Peyer's patch (tissue), 4 donors: ENCODE measurements around the gene SLC22A2.
A peak's percentile ranks its signal among the peaks of the same experiment; 100 is the strongest.

Source experiments
- CTCF ChIP-seq, 6 experiments: fragments of 450-650 bp in 4 of 6; fragments of 200-600 bp in 2 of 6; sonication (generic) in 1 of 6; IDR thresholded peaks; one replicate each; pipeline ENCODE4 v1.5.1; 2017 to 2019; ENCODE audit warnings: antibody characterized with exemption in 6 of 6, mild to moderate bottlenecking in 3 of 6, moderate library complexity in 1 of 6
- POLR2A ChIP-seq, 2 donors: fragments of 450-650 bp; IDR thresholded peaks; one replicate each; pipeline ENCODE4 v1.5.1; 2017; ENCODE audit warnings: antibody characterized with exemption in 2 of 2, mild to moderate bottlenecking in 2 of 2, moderate library complexity in 2 of 2

GRCh38 chr6:160167604-160168399 is 90.8 kb downstream of the SLC22A2 start:
- peak in 3 of 6 experiments; percentile 39 to 48 (median 46) for TF ChIP-seq CTCF (IDR thresholded peaks at IDR 0.05)
- no peak for TF ChIP-seq POLR2A (IDR thresholded peaks at IDR 0.05)
